ENCODE results near the gene SLC4A5.

DNA sequence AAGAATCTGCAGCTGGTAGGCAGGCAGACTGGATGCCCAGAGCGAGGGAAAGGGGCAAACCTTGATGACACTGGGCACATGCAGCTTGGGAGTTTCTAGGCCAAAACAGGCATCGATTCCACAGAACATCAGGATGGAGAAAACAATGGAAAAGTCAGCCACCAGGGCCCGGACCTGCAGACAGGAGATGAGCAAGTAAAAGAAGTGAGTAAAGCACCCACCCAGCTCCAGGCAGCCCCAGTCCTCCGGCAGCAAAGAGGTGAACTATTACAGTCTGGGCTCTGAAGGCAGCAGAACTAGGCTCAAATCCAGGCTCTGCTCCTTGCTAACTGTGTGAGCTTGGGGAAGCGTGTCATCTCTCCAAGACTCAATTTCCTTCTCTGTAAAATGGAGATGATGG is 108.2 kb downstream of the SLC4A5 start:
- TF ChIP-seq, protein P1, sequence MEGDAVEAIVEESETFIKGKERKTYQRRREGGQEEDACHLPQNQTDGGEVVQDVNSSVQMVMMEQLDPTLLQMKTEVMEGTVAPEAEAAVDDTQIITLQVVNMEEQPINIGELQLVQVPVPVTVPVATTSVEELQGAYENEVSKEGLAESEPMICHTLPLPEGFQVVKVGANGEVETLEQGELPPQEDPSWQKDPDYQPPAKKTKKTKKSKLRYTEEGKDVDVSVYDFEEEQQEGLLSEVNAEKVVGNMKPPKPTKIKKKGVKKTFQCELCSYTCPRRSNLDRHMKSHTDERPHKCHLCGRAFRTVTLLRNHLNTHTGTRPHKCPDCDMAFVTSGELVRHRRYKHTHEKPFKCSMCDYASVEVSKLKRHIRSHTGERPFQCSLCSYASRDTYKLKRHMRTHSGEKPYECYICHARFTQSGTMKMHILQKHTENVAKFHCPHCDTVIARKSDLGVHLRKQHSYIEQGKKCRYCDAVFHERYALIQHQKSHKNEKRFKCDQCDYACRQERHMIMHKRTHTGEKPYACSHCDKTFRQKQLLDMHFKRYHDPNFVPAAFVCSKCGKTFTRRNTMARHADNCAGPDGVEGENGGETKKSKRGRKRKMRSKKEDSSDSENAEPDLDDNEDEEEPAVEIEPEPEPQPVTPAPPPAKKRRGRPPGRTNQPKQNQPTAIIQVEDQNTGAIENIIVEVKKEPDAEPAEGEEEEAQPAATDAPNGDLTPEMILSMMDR (IDR thresholded peaks at IDR 0.05; ENCODE audit: low read depth, low read length): no peak
- no peak for TF ChIP-seq POLR2A (IDR thresholded peaks at IDR 0.05; ENCODE audit: extremely low read depth, insufficient read length)

Measured in NB4 (cell line).